K562 (cell line): ENCODE results near the gene SEC14L2. TPM values are rescaled to one million over a fixed set of nuclear protein-coding genes. Genes with fewer than 3 reads are reported as not detected.

Experiments used
- HDAC2 ChIP-seq: fragments of 450-650 bp; IDR thresholded peaks from 2 replicates; pipeline ENCODE4 v1.6.1; 2016; ENCODE audit warnings: mild to moderate bottlenecking
- MLLT1 ChIP-seq, 2 experiments: fragments of 450-650 bp; IDR thresholded peaks; 2 replicates each; pipeline ENCODE4 v1.6.1; 2016
- RAD51 ChIP-seq: fragments of 450-650 bp; IDR thresholded peaks from 2 replicates; pipeline ENCODE4 v1.7.1; 2016; ENCODE audit warnings: low read depth, mild to moderate bottlenecking, borderline replicate concordance
- SNAPC5 ChIP-seq: fragments of 250-450 bp; sonication (Bioruptor Pico); IDR thresholded peaks from 2 replicates; pipeline ENCODE4 v1.8.0; 2021; ENCODE audit warnings: moderate library complexity, mild to moderate bottlenecking, inconsistent platforms
- ZBTB11 ChIP-seq, 3 experiments: fragments of 200-800 bp in 1 of 3; fragments of 250-450 bp in 1 of 3; fragments of 450-650 bp in 1 of 3; sonication (Bioruptor Pico) in 1 of 3; sonication (Bioruptor generic) in 1 of 3; formaldehyde crosslinking in 1 of 3; IDR thresholded peaks; 2 replicates each; pipeline versions ENCODE4 v1.6.1 to v1.8.0; 2016 to 2022; ENCODE audit warnings: mild to moderate bottlenecking in 2 of 3, missing genetic modification characterization in 2 of 3, missing compliant biosample characterization in 1 of 3, moderate library complexity in 1 of 3
- polyA plus RNA-seq, 8 experiments: library from polyadenylated mRNA; depleted of rRNA in 4 of 8; stranded (reverse) in 5 of 8; unstranded in 3 of 8; fragments of >200 nt; fragmentation: Nextera tagmentation in 2 of 8; fragmentation: Illumina TruSeq in 1 of 8; extraction: Ambion mirVana in 2 of 8; extraction: Trizol in 1 of 8; gene quantifications; 2 replicates each; pipeline versions ENCODE4 v1.2.1 to v1.2.3, GENCODE V29; 2011 to 2014; ENCODE audit warnings: inconsistent platforms in 1 of 8, missing spikeins in 1 of 8
- total RNA-seq, 7 experiments: library from RNA; depleted of rRNA in 6 of 7; stranded (reverse); fragments of >200 nt in 6 of 7; fragmentation: Illumina TruSeq in 2 of 7; extraction: Trizol in 2 of 7; gene quantifications; 2 replicates each; pipeline versions ENCODE4 v1.2.1 to v1.2.3, GENCODE V29; 2011 to 2021; ENCODE audit warnings: low replicate concordance in 1 of 7
- TF ChIP-seq, protein P1 (sequence below): fragments of 450-650 bp; IDR thresholded peaks from 2 replicates; pipeline ENCODE4 v1.6.1; 2016; ENCODE audit warnings: mild to moderate bottlenecking, moderate library complexity
- TF ChIP-seq, protein P2 (sequence below): fragments of 450-650 bp; formaldehyde crosslinking; conservative IDR thresholded peaks from 2 replicates; pipeline ENCODE4 v1.4.0; 2022; ENCODE audit warnings: mild to moderate bottlenecking, missing genetic modification characterization

SEC14L2 gene
- total and polyA plus RNA-seq, 9 of the 15 experiments (the other 6 are each of a cell fraction or from before 2014, with no cell fraction given) = 0.03 to 0.17 (median 0.10) TPM

GRCh38 chr22:30390974-30391691 is 5.7 kb upstream of the SEC14L2 start (continued):
- TF ChIP-seq, protein P1, sequence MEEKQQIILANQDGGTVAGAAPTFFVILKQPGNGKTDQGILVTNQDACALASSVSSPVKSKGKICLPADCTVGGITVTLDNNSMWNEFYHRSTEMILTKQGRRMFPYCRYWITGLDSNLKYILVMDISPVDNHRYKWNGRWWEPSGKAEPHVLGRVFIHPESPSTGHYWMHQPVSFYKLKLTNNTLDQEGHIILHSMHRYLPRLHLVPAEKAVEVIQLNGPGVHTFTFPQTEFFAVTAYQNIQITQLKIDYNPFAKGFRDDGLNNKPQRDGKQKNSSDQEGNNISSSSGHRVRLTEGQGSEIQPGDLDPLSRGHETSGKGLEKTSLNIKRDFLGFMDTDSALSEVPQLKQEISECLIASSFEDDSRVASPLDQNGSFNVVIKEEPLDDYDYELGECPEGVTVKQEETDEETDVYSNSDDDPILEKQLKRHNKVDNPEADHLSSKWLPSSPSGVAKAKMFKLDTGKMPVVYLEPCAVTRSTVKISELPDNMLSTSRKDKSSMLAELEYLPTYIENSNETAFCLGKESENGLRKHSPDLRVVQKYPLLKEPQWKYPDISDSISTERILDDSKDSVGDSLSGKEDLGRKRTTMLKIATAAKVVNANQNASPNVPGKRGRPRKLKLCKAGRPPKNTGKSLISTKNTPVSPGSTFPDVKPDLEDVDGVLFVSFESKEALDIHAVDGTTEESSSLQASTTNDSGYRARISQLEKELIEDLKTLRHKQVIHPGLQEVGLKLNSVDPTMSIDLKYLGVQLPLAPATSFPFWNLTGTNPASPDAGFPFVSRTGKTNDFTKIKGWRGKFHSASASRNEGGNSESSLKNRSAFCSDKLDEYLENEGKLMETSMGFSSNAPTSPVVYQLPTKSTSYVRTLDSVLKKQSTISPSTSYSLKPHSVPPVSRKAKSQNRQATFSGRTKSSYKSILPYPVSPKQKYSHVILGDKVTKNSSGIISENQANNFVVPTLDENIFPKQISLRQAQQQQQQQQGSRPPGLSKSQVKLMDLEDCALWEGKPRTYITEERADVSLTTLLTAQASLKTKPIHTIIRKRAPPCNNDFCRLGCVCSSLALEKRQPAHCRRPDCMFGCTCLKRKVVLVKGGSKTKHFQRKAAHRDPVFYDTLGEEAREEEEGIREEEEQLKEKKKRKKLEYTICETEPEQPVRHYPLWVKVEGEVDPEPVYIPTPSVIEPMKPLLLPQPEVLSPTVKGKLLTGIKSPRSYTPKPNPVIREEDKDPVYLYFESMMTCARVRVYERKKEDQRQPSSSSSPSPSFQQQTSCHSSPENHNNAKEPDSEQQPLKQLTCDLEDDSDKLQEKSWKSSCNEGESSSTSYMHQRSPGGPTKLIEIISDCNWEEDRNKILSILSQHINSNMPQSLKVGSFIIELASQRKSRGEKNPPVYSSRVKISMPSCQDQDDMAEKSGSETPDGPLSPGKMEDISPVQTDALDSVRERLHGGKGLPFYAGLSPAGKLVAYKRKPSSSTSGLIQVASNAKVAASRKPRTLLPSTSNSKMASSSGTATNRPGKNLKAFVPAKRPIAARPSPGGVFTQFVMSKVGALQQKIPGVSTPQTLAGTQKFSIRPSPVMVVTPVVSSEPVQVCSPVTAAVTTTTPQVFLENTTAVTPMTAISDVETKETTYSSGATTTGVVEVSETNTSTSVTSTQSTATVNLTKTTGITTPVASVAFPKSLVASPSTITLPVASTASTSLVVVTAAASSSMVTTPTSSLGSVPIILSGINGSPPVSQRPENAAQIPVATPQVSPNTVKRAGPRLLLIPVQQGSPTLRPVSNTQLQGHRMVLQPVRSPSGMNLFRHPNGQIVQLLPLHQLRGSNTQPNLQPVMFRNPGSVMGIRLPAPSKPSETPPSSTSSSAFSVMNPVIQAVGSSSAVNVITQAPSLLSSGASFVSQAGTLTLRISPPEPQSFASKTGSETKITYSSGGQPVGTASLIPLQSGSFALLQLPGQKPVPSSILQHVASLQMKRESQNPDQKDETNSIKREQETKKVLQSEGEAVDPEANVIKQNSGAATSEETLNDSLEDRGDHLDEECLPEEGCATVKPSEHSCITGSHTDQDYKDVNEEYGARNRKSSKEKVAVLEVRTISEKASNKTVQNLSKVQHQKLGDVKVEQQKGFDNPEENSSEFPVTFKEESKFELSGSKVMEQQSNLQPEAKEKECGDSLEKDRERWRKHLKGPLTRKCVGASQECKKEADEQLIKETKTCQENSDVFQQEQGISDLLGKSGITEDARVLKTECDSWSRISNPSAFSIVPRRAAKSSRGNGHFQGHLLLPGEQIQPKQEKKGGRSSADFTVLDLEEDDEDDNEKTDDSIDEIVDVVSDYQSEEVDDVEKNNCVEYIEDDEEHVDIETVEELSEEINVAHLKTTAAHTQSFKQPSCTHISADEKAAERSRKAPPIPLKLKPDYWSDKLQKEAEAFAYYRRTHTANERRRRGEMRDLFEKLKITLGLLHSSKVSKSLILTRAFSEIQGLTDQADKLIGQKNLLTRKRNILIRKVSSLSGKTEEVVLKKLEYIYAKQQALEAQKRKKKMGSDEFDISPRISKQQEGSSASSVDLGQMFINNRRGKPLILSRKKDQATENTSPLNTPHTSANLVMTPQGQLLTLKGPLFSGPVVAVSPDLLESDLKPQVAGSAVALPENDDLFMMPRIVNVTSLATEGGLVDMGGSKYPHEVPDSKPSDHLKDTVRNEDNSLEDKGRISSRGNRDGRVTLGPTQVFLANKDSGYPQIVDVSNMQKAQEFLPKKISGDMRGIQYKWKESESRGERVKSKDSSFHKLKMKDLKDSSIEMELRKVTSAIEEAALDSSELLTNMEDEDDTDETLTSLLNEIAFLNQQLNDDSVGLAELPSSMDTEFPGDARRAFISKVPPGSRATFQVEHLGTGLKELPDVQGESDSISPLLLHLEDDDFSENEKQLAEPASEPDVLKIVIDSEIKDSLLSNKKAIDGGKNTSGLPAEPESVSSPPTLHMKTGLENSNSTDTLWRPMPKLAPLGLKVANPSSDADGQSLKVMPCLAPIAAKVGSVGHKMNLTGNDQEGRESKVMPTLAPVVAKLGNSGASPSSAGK = no peak
- TF ChIP-seq HDAC2 (no peak), RAD51 (no peak), SNAPC5 (CRISPR knock-in tag) (no peak), ZBTB11 (CRISPR knock-in tag; IDR thresholded peaks at IDR 0.05) (no peak), MLLT1 (IDR thresholded peaks at IDR 0.05) (no peak)
- TF ChIP-seq, protein P2, sequence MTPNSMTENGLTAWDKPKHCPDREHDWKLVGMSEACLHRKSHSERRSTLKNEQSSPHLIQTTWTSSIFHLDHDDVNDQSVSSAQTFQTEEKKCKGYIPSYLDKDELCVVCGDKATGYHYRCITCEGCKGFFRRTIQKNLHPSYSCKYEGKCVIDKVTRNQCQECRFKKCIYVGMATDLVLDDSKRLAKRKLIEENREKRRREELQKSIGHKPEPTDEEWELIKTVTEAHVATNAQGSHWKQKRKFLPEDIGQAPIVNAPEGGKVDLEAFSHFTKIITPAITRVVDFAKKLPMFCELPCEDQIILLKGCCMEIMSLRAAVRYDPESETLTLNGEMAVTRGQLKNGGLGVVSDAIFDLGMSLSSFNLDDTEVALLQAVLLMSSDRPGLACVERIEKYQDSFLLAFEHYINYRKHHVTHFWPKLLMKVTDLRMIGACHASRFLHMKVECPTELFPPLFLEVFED = no peak
